ENCODE data around the gene TMX4. TPM values are rescaled to one million over a fixed set of nuclear protein-coding genes. Genes with fewer than 3 reads are reported as not detected.

Gene TMX4
- total and polyA plus RNA-seq, 2 of the 8 experiments (the other 6 are each of a cell fraction or from before 2014, with no cell fraction given), result 2.1 to 7.8 TPM

DNA sequence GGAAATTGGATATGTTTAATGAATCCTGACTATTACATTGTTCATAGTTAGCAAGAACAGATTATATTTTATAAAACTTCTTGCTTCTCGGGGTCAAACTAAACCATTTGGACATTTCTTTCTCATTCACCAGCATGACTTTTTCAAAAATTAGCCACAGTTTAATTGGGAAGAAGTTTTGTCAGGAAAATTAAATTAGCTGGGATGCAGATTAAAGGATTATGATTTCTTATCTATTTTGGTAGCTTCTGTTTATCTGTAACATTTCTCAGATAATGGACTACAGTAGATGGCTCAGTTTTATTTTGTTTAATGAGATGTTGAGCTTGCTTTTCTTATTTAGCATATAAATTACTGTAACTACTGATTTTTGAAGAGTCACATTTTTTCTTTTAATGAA lies 26.4 kb upstream of the TMX4 start:
- Histone ChIP-seq H4K8ac (ENCODE audit: extremely low read depth, insufficient read depth, low read length) (no peak overlapping the region), H3K4me3 (ENCODE audit: extremely low read depth in 1 of 4, insufficient read depth in 2 of 4, low read depth in 3 of 4, low read length in 4 of 4) (no peak overlapping the region), H2AFZ (ENCODE audit: low read length) (no peak overlapping the region), H3K27me3 (replicated peaks in 1 of 4; ENCODE audit: control insufficient read depth in 3 of 4, extremely low read depth in 1 of 4, insufficient read depth in 3 of 4, low read length in 3 of 4) (no peaks in the 10 kb centered on the region), H2BK20ac (ENCODE audit: low read length) (no peak overlapping the region), H2BK12ac (ENCODE audit: low read depth, low read length) (no peak overlapping the region), H4K20me1 (replicated peaks in 1 of 2; ENCODE audit: control insufficient read depth in 1 of 2, insufficient read depth in 2 of 2, low read length in 2 of 2) (peaks cover 0 to 2% of the 10 kb centered on the region in 2 experiments), H2BK5ac (ENCODE audit: low read depth, low read length) (no peak overlapping the region), H3K23me2 (ENCODE audit: low read depth, low read length) (no peaks in the 10 kb centered on the region), H3K4me2 (ENCODE audit: insufficient read depth in 1 of 2, low read depth in 2 of 2, low read length in 2 of 2) (no peak overlapping the region), H4K5ac (ENCODE audit: insufficient read length, low read depth, low read length) (no peak overlapping the region), H3K14ac (ENCODE audit: insufficient read length) (no peak overlapping the region), H3K56ac (replicated peaks; ENCODE audit: insufficient read length, low read depth, low read length) (no peak overlapping the region), H3K9me3 (ENCODE audit: insufficient read depth in 2 of 2, low read depth in 1 of 2, low read length in 1 of 2) (no peaks in the 10 kb centered on the region), H3K36me3 (ENCODE audit: control insufficient read depth in 2 of 4, insufficient read depth in 4 of 4, low read length in 3 of 4) (no peaks in the 10 kb centered on the region), H3K4me1 (replicated peaks in 1 of 4; ENCODE audit: control insufficient read depth in 3 of 4, insufficient read depth in 4 of 4, low read length in 3 of 4) (no peaks in the 10 kb centered on the region), H2AK5ac (ENCODE audit: low read depth, low read length) (no peak overlapping the region), H2BK15ac (ENCODE audit: low read length) (no peak overlapping the region), H2BK120ac (replicated peaks; ENCODE audit: low read depth, low read length) (no peak overlapping the region), H4K91ac (replicated peaks; ENCODE audit: insufficient read length, low read length) (no peak overlapping the region), H3K18ac (ENCODE audit: extremely low read depth, low read length) (no peak overlapping the region), H3K79me1 (ENCODE audit: low read depth, low read length) (no peaks in the 10 kb centered on the region), H3K9ac (replicated peaks in 1 of 4; ENCODE audit: extremely low read depth in 1 of 4, low read depth in 3 of 4, low read length in 3 of 4) (no peak overlapping the region), H3K4ac (replicated peaks; ENCODE audit: insufficient read length, low read depth, low read length) (no peak overlapping the region), H3K23ac (ENCODE audit: insufficient read length) (no peak overlapping the region), H3K27ac (ENCODE audit: low read depth, low read length) (no peak overlapping the region), H3K79me2 (ENCODE audit: control insufficient read depth in 1 of 2, insufficient read depth in 2 of 2, low read length in 2 of 2) (no peaks in the 10 kb centered on the region)
- POLR2A ChIA-PET (ENCODE audit: partially characterized antibody), result no interaction called here
- WGBS, 2 experiments (ENCODE audit: extremely low coverage in 1 of 2, insufficient coverage in 1 of 2, insufficient read length in 1 of 2, insufficient replicate concordance in 2 of 2, low coverage in 1 of 2, low lambda C conversion rate in 2 of 2, missing lambda C conversion rate in 1 of 2), result 85% methylated on average over 1 of the region's 1 CpG; no CpG with 5 or more reads in 1 of the 2 experiments
- FAIRE-seq (no peak), DNase-seq (ENCODE audit: low read depth in 1 of 2, low spot score in 2 of 2) (no peak)
- CTCF ChIA-PET (ENCODE audit: partially characterized antibody), result interaction anchor here (0.6 to 4.6 kb wide), 12 partner anchors 9 to 727 kb away, joined by 3 to 51 read pairs (median 4); no protein-coding TSS in a partner anchor
- TF ChIP-seq CTBP2 (IDR thresholded peaks at IDR 0.05; ENCODE audit: borderline replicate concordance, insufficient read depth, insufficient read length, low read length), result no peak

All from H1 (cell line).